Measurements from ENCODE around the gene MAPK4.

- TF ChIP-seq CTCF (IDR thresholded peaks at IDR 0.05), result no peak
- TF ChIP-seq POLR2A (IDR thresholded peaks at IDR 0.05), result no peak
Observed at GRCh38 chr18:50606609-50607008, 46.7 kb downstream of the MAPK4 start.

Data from body of pancreas (tissue), 4 donors.